Amygdala (tissue), 56 donors: ENCODE results near the gene PET100.

ENCODE experiments used
- DNase-seq, 56 donors: peaks; one replicate each; lab custom pipeline; 2025; lab: John Stamatoyannopoulos, UW

PET100 gene

GRCh38 chr19:7611541-7612279 lies 17.9 kb upstream of the PET100 start:
- no peak for DNase-seq

GRCh38 chr19:7612282-7613274 lies 17.0 kb upstream of the PET100 start:
- DNase-seq = no peak

- no peak for DNase-seq
Measured at GRCh38 chr19:7614859-7615741, 14.5 kb upstream of the PET100 start.

- no peak for DNase-seq
Measured at GRCh38 chr19:7617172-7617571, 12.4 kb upstream of the PET100 start.

- no peak for DNase-seq
Measured at GRCh38 chr19:7617735-7618134, 11.9 kb upstream of the PET100 start.

- DNase-seq = peak in 2 of 56 donors; percentile 20 to 31
Measured at GRCh38 chr19:7618348-7618747, 11.2 kb upstream of the PET100 start.

GRCh38 chr19:7618771-7619510 lies 10.7 kb upstream of the PET100 start:
- DNase-seq = peak in 13 of 56 donors; percentile 9 to 49 (median 21)

- no peak for DNase-seq
Measured at GRCh38 chr19:7619671-7620441, 9.7 kb upstream of the PET100 start.

GRCh38 chr19:7620442-7621412 lies 8.9 kb upstream of the PET100 start:
- DNase-seq = no peak

- no peak for DNase-seq
Measured at GRCh38 chr19:7622933-7623685, 6.5 kb upstream of the PET100 start.

- DNase-seq = no peak
Measured at GRCh38 chr19:7623725-7624603, 5.6 kb upstream of the PET100 start.

GRCh38 chr19:7624810-7625209 lies 4.8 kb upstream of the PET100 start:
- no peak for DNase-seq

- no peak for DNase-seq
Measured at GRCh38 chr19:7625763-7626372, 3.7 kb upstream of the PET100 start.

- DNase-seq = no peak
Measured at GRCh38 chr19:7627166-7627565, 2.4 kb upstream of the PET100 start.

- DNase-seq = no peak
Measured at GRCh38 chr19:7628589-7629311, 843 bp upstream of the PET100 start.
